CD14-positive monocyte (primary cell): ENCODE data around the gene FGD4. TPM values are rescaled to one million over a fixed set of nuclear protein-coding genes. Genes with fewer than 3 reads are reported as not detected.

Source experiments
- DNase-seq, 3 donors: peaks; one replicate each; pipeline ENCODE4 v3.0.0-alpha.2; 2011 to 2022
- H2AFZ ChIP-seq: 2 replicates; pipeline ENCODE4 v1.6.0; 2012; ENCODE audit warnings: mild to moderate bottlenecking, low read depth, low read length, inconsistent platforms; ENCODE audit not compliant: insufficient read depth, poor library complexity, severe bottlenecking
- H3K27ac ChIP-seq, 2 donors: 1 replicate in 1 of 2; 2 replicates in 1 of 2; pipeline ENCODE4 v1.5.1; 2012 to 2013; ENCODE audit warnings: low read length in 2 of 2, control low read depth in 1 of 2, inconsistent platforms in 1 of 2, low read depth in 1 of 2, mild to moderate bottlenecking in 1 of 2
- H3K27me3 ChIP-seq, 2 donors: one replicate each; pipeline versions ENCODE4 v1.6.0 to v1.6.1; 2011 to 2013; ENCODE audit warnings: low read length in 2 of 2; ENCODE audit not compliant: control insufficient read depth in 2 of 2, insufficient read depth in 2 of 2
- H3K36me3 ChIP-seq, 2 donors: replicated peaks in 1 of 2; 1 replicate in 1 of 2; 2 replicates in 1 of 2; pipeline versions ENCODE4 v1.5.1 to v1.6.1; 2012 to 2013; ENCODE audit warnings: low read length in 2 of 2, control low read depth in 1 of 2, inconsistent platforms in 1 of 2, mild to moderate bottlenecking in 1 of 2; ENCODE audit not compliant: insufficient read depth in 2 of 2, control insufficient read depth in 1 of 2
- H3K4me1 ChIP-seq, 2 donors: 1 replicate in 1 of 2; 2 replicates in 1 of 2; pipeline versions ENCODE4 v1.5.1 to v1.6.1; 2012 to 2013; ENCODE audit warnings: low read length in 2 of 2, control low read depth in 1 of 2, inconsistent platforms in 1 of 2, mild to moderate bottlenecking in 1 of 2, moderate library complexity in 1 of 2; ENCODE audit not compliant: insufficient read depth in 2 of 2, control insufficient read depth in 1 of 2
- H3K4me2 ChIP-seq: replicated peaks from 2 replicates; pipeline ENCODE3; 2012; ENCODE audit warnings: low read length, moderate library complexity, mild to moderate bottlenecking; ENCODE audit not compliant: poor library complexity, severe bottlenecking; ENCODE audit errors: extremely low read depth
- H3K4me3 ChIP-seq, 3 experiments: fragments of 200-600 bp in 1 of 3; sonication (generic) in 1 of 3; replicated peaks in 1 of 3; 1 replicate in 2 of 3; 2 replicates in 1 of 3; pipeline ENCODE4 v1.5.1; 2011 to 2013; ENCODE audit warnings: low read length in 3 of 3, mild to moderate bottlenecking in 3 of 3, control low read depth in 2 of 3, low read depth in 2 of 3, inconsistent platforms in 1 of 3, moderate library complexity in 1 of 3
- H3K79me2 ChIP-seq: 2 replicates; pipeline ENCODE4 v1.6.0; 2012; ENCODE audit warnings: mild to moderate bottlenecking, control low read depth, inconsistent platforms, low read length, moderate library complexity; ENCODE audit not compliant: insufficient read depth
- H3K9ac ChIP-seq: 2 replicates; pipeline ENCODE4 v1.6.0; 2017; ENCODE audit warnings: low read length, mild to moderate bottlenecking; ENCODE audit not compliant: insufficient read depth, poor library complexity, severe bottlenecking
- H3K9me3 ChIP-seq, 2 donors: replicated peaks in 1 of 2; 1 replicate in 1 of 2; 2 replicates in 1 of 2; pipeline versions ENCODE4 v1.5.1 to v1.6.1; 2012 to 2013; ENCODE audit warnings: low read length in 2 of 2, control low read depth in 1 of 2; ENCODE audit not compliant: control insufficient read depth in 1 of 2, insufficient read depth in 1 of 2
- H4K20me1 ChIP-seq: 2 replicates; pipeline ENCODE4 v1.6.0; 2012; ENCODE audit warnings: mild to moderate bottlenecking, low read length, control low read depth, moderate library complexity; ENCODE audit not compliant: insufficient read depth
- H3K27ac Mint-ChIP-seq, 7 donors: one replicate each; pipeline ENCODE4 v1.8.0; 2020; ENCODE audit warnings: mild to moderate bottlenecking in 7 of 7, mixed read lengths in 7 of 7, moderate library complexity in 6 of 7, inconsistent platforms in 2 of 7
- H3K27me3 Mint-ChIP-seq, 3 donors: one replicate each; pipeline ENCODE4 v1.8.0; 2021 to 2022; ENCODE audit warnings: low read depth in 3 of 3, mild to moderate bottlenecking in 3 of 3, mixed read lengths in 3 of 3, moderate library complexity in 3 of 3, inconsistent platforms in 1 of 3
- H3K36me3 Mint-ChIP-seq, 2 donors: one replicate each; pipeline ENCODE4 v1.8.0; 2020; ENCODE audit warnings: mixed read lengths in 2 of 2, inconsistent platforms in 1 of 2, mild to moderate bottlenecking in 1 of 2
- H3K4me1 Mint-ChIP-seq: one replicate; pipeline ENCODE4 v1.8.0; 2020; ENCODE audit warnings: mild to moderate bottlenecking, mixed read lengths
- H3K4me3 Mint-ChIP-seq, 2 donors: one replicate each; pipeline ENCODE4 v1.8.0; 2020; ENCODE audit warnings: mild to moderate bottlenecking in 2 of 2, mixed read lengths in 2 of 2, moderate library complexity in 1 of 2
- H3K9me3 Mint-ChIP-seq, 7 donors: one replicate each; pipeline ENCODE4 v1.8.0; 2020 to 2022; ENCODE audit warnings: mixed read lengths in 7 of 7, mild to moderate bottlenecking in 6 of 7, moderate library complexity in 6 of 7, inconsistent platforms in 2 of 7
- CTCF ChIP-seq: fragments of 200-600 bp; IDR thresholded peaks from one replicate; pipeline ENCODE4 v1.8.0; 2022; ENCODE audit warnings: antibody characterized with exemption, mild to moderate bottlenecking
- WGBS: methylation state at CpG from one replicate; pipeline ENCODE4 v1.1.5; 2013; ENCODE audit warnings: missing lambda C conversion rate; ENCODE audit not compliant: insufficient coverage; 5-methylcytosine and 5-hydroxymethylcytosine counted together
- intact Hi-C, 2 donors: fragments of 100-400 bp; cut with micrococcal nuclease; formaldehyde crosslinking; loops; one replicate each; pipeline versions ENCODE4 v1.15.0 to v1.15.1; 2023
- polyA plus RNA-seq, 3 donors: library from polyadenylated mRNA; depleted of rRNA in 1 of 3; unstranded in 2 of 3; stranded (reverse) in 1 of 3; fragments of 300-500 nt in 2 of 3; fragments of >200 nt in 1 of 3; fragmentation: Illumina TruSeq in 2 of 3; gene quantifications; 1 replicate in 2 of 3; 2 replicates in 1 of 3; pipeline ENCODE4 v1.2.3, GENCODE V29; 2012 to 2021

FGD4 gene
- polyA plus RNA-seq, 3 donors, result 5.3 to 34.4 (median 6.0) TPM

- H3K4me3 ChIP-seq, result no peak overlapping the region
- no peak overlapping the region for H3K27ac ChIP-seq
- intact Hi-C loops, result loop anchor here (10.0 kb wide), 2 partner anchors 312 to 392 kb away; partner anchors contain the start of genes DNM1L (in 2 of the 2) and YARS2 (in 1 of the 2)
- Mint-ChIP-seq H3K27ac (no peak overlapping the region), H3K27me3 (peaks cover 0 to 2% (median 0%) of the 10 kb centered on the region in 3 donors), H3K36me3 (no peaks in the 10 kb centered on the region), H3K4me1 (no peaks in the 10 kb centered on the region), H3K4me3 (no peak overlapping the region), H3K9me3 (no peaks in the 10 kb centered on the region)
- H3K9me3 ChIP-seq, result no peaks in the 10 kb centered on the region
- no peaks in the 10 kb centered on the region for H3K79me2 ChIP-seq
- no peaks in the 10 kb centered on the region for H3K36me3 ChIP-seq
- no peak for TF ChIP-seq CTCF
- WGBS, result no CpG with 5 or more reads among the region's 3 CpGs
- no peaks in the 10 kb centered on the region for H4K20me1 ChIP-seq
- H3K4me1 ChIP-seq, result no peaks in the 10 kb centered on the region
- H3K4me2 ChIP-seq, result no peak overlapping the region
- H3K27me3 ChIP-seq, result no peaks in the 10 kb centered on the region
- no peak overlapping the region for H3K9ac ChIP-seq
- no peak for DNase-seq
- no peak overlapping the region for H2AFZ ChIP-seq
Measured at GRCh38 chr12:32362892-32363291, 36.5 kb upstream of the FGD4 start.

- H3K9ac ChIP-seq, result no peak overlapping the region
- intact Hi-C loops, result loop anchor here (10.0 kb wide), 2 partner anchors 309 to 389 kb away; partner anchors contain the start of genes DNM1L (in 2 of the 2) and YARS2 (in 1 of the 2)
- Mint-ChIP-seq H3K27ac (no peak overlapping the region), H3K9me3 (no peaks in the 10 kb centered on the region), H3K4me1 (no peaks in the 10 kb centered on the region), H3K36me3 (no peaks in the 10 kb centered on the region), H3K27me3 (peaks cover 0 to 2% (median 0%) of the 10 kb centered on the region in 3 donors), H3K4me3 (no peak overlapping the region)
- TF ChIP-seq CTCF, result peak; percentile 93
- no peaks in the 10 kb centered on the region for H3K27me3 ChIP-seq
- no peak overlapping the region for H3K27ac ChIP-seq
- H4K20me1 ChIP-seq, result no peaks in the 10 kb centered on the region
- no peaks in the 10 kb centered on the region for H3K4me1 ChIP-seq
- no peak overlapping the region for H3K4me3 ChIP-seq
- H2AFZ ChIP-seq, result no peak overlapping the region
- WGBS, result 50% methylated on average over 1 of the region's 5 CpGs
- no peak overlapping the region for H3K4me2 ChIP-seq
- no peaks in the 10 kb centered on the region for H3K36me3 ChIP-seq
- no peaks in the 10 kb centered on the region for H3K79me2 ChIP-seq
- peak; percentile 57 to 69 (median 65) for DNase-seq
- no peaks in the 10 kb centered on the region for H3K9me3 ChIP-seq
Measured at GRCh38 chr12:32365473-32366064, 33.8 kb upstream of the FGD4 start.
